Measurements from ENCODE around the gene AFTPH. TPM values are rescaled to one million over a fixed set of nuclear protein-coding genes. Genes with fewer than 3 reads are reported as not detected.

Gene AFTPH
- 10 to 100 TPM; 30.3 to 52.8 (median 43.8) TPM for total RNA-seq

GRCh38 chr2:64523666-64524603, at the start of gene AFTPH:
AFTPH (plus strand) TSS chr2:64524328; CDS start chr2:64551475, 27,147 bp downstream.
- H3K36me3 ChIP-seq = no peaks in the 10 kb centered on the region
- no peaks in the 10 kb centered on the region for H3K27me3 ChIP-seq
- DNase-seq = peak; percentile 94
- H3K4me3 ChIP-seq = peak within 1 kb of the TSS; percentile 82 to 97 (median 91)
- WGBS, 2 donors = 0 to 2% methylated on average over 28 to 38 of the region's 67 CpGs
- H3K4me1 ChIP-seq = peaks cover 0 to 45% (median 0%) of the 10 kb centered on the region in 3 donors
- no peaks in the 10 kb centered on the region for H3K9me3 ChIP-seq
- peak in 1 of 6 experiments; percentile 35 for TF ChIP-seq CTCF (IDR thresholded peaks at IDR 0.05)
- peak in 3 of 4 donors; percentile 76 to 97 (median 77) for TF ChIP-seq POLR2A (IDR thresholded peaks at IDR 0.05)
- H3K27ac ChIP-seq = peak within 1 kb of the TSS; percentile 93 to 99 (median 97)
- intact Hi-C loops (cut with DNase I) = no loop called here

GRCh38 chr2:64474636-64475035, 49.5 kb upstream of the AFTPH start:
- Histone ChIP-seq H3K27me3 (no peaks in the 10 kb centered on the region), H3K36me3 (no peaks in the 10 kb centered on the region), H3K4me3 (no peak overlapping the region), H3K9me3 (no peaks in the 10 kb centered on the region), H3K4me1 (peaks cover 0 to 14% (median 0%) of the 10 kb centered on the region in 3 donors), H3K27ac (no peak overlapping the region)
- no peak for TF ChIP-seq CTCF (IDR thresholded peaks at IDR 0.05)
- WGBS, 2 donors = 36 to 40% methylated on average over 1 of the region's 1 CpG
- intact Hi-C loops (cut with DNase I) = no loop called here
- DNase-seq = no peak

GRCh38 chr2:64477037-64477436, 47.1 kb upstream of the AFTPH start:
- Histone ChIP-seq H3K9me3 (no peaks in the 10 kb centered on the region), H3K4me3 (no peak overlapping the region), H3K27me3 (no peaks in the 10 kb centered on the region), H3K27ac (no peak overlapping the region), H3K36me3 (no peaks in the 10 kb centered on the region), H3K4me1 (peaks cover 0 to 16% (median 0%) of the 10 kb centered on the region in 3 donors)
- 92 to 100% methylated on average over 1 of the region's 1 CpG for WGBS, 2 donors
- intact Hi-C loops (cut with DNase I) = no loop called here
- DNase-seq = no peak
- no peak for TF ChIP-seq CTCF (IDR thresholded peaks at IDR 0.05)
- TF ChIP-seq POLR2A (IDR thresholded peaks at IDR 0.05) = no peak

- no peak for DNase-seq
- Histone ChIP-seq H3K27ac (no peak overlapping the region), H3K36me3 (no peaks in the 10 kb centered on the region), H3K4me1 (peaks cover 0 to 24% (median 0%) of the 10 kb centered on the region in 3 donors), H3K4me3 (no peak overlapping the region), H3K27me3 (no peaks in the 10 kb centered on the region), H3K9me3 (no peaks in the 10 kb centered on the region)
- intact Hi-C loops (cut with DNase I) = no loop called here
- no peak for TF ChIP-seq CTCF (IDR thresholded peaks at IDR 0.05)
- TF ChIP-seq POLR2A (IDR thresholded peaks at IDR 0.05) = no peak
- 81 to 90% methylated on average over 4 of the region's 4 CpGs for WGBS, 2 donors
Observed at GRCh38 chr2:64477979-64478378, 46.1 kb upstream of the AFTPH start.

- intact Hi-C loops (cut with DNase I) = no loop called here
- 90 to 94% methylated on average over 1 of the region's 3 CpGs for WGBS, 2 donors
- TF ChIP-seq POLR2A (IDR thresholded peaks at IDR 0.05) (no peak), CTCF (IDR thresholded peaks at IDR 0.05) (no peak)
Observed at GRCh38 chr2:64478502-64479230, 45.5 kb upstream of the AFTPH start.

More at GRCh38 chr2:64478502-64479230, 45.5 kb upstream of the AFTPH start:
- Histone ChIP-seq H3K36me3 (no peaks in the 10 kb centered on the region), H3K4me3 (no peak overlapping the region), H3K4me1 (peaks cover 0 to 30% (median 0%) of the 10 kb centered on the region in 3 donors), H3K9me3 (no peaks in the 10 kb centered on the region), H3K27ac (no peak overlapping the region), H3K27me3 (no peaks in the 10 kb centered on the region)
- DNase-seq = no peak

Measured in esophagus squamous epithelium (tissue), 5 donors.